Suppressor macrophage treated with lipopolysaccharide for 1 hour (primary cell): Measurements from ENCODE around the gene VIPR1.

Experiments used
- DNase-seq, 3 donors: peaks; one replicate each; pipeline ENCODE4 v3.0.0-alpha.2; 2020 to 2022

The VIPR1 gene

GRCh38 chr3:42513121-42513520 is 10.7 kb downstream of the VIPR1 start:
- DNase-seq, result no peak

DNA sequence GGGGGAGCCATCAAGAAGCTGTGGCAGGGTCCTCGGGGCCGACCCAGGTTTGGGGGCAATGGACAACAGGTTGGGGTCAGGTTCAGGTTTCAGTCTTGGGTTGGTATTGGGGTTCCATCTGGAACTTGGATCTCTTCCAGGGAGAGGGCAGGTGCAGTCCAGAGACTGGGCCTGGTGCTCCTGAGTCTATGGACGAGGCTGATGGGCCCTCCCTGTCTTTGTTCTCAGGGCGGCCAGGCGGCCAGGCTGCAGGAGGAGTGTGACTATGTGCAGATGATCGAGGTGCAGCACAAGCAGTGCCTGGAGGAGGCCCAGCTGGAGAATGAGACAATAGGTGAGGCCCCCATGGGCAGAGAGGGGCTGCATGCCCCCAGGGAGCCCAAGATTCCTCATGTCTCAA is 11.1 kb downstream of the VIPR1 start:
- DNase-seq, result no peak

DNA sequence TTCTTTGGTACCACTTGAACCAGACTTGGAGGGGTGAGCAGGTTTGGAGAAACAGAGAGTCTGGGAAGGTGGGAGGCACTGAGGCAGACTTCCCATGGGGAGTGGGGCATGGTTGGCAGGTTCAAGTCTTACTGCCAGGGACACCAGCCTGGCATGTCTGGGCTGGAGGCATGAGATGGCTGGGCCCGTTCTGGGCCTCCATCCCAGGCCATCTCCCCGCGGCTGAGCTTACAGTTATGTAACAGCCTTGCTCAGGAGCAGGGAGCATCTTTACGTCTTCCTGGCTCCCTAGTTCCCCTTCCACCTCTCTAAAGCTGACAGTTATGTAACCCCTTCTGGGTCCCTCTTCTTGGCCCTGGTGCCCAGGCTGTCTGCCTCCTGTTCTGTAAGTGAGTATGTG is 12.4 kb downstream of the VIPR1 start:
- no peak for DNase-seq

DNA sequence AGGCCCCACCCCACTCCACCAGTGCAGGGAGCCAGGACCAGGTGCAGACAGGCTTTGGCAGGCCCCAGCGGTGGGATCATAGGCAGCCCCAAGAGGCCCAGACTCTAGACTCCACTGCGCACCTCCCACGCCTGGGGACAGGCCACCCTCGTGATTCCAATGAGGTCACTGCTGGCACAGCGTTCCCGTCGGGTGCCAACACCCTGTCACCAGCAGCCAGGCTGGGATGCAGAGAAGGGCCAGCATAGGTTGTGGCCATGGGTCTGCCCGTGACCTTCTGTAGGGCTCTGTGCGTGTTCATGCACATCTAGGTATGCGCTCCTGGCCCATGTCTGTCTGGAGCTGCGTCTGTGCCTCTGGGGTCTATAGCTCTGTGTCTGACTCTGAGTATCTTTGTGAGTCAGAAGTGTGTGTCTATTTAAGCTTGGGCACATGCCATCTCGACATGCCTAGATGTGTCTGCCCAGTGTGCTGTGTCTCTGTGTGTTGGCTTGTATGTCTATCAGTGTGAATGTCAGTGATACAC is 13.0 kb downstream of the VIPR1 start:
- no peak for DNase-seq

- DNase-seq, result no peak
Measured at GRCh38 chr3:42515976-42516375, 13.5 kb downstream of the VIPR1 start.

DNA sequence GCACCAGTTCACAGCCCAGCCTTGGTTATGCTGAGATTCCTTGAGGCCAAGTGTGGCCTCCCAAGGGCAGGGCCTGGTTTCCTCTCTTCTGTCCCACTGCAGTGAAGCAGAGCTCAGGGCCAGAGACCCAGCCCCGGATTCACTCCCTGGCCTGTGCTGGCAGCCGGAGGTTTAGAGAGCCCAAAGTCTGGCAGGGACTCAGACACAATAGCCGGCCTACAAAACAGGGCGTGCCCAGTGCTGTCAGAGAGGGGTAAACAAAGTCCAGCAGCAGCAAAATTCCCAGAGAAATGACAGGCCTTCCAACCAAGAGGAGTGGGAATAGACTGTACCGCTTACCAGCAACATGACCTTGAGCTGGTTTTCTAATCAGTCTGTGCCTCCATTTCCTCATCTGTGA is 14.0 kb downstream of the VIPR1 start:
- no peak for DNase-seq

GRCh38 chr3:42517117-42517516 is 14.7 kb downstream of the VIPR1 start:
- DNase-seq, result no peak

- DNase-seq, result peak in 1 of 3 donors; percentile 54
Measured at GRCh38 chr3:42518800-42519567, 16.5 kb downstream of the VIPR1 start.

DNA sequence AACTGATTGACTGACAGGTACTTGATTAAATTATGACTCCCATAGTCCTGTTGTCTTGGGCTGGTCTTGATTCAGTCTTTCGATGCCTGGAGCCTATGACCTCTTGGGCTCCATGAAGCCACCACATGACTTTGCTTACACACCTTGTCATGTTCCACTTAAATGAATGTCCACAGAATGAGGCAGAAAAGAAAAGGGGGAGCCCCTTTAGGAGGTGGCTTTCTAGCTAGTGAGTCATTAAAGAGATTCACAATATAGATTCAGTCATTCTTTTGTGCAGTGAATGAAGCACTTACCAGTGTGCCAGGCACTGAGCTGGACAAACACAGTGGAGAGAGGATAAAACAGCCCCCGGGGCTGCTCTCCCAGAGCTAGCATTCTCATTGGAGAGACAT is 17.1 kb downstream of the VIPR1 start:
- no peak for DNase-seq

- no peak for DNase-seq
Measured at GRCh38 chr3:42520336-42520735, 17.9 kb downstream of the VIPR1 start.

GRCh38 chr3:42520906-42521305 is 18.5 kb downstream of the VIPR1 start:
- DNase-seq, result no peak

DNA sequence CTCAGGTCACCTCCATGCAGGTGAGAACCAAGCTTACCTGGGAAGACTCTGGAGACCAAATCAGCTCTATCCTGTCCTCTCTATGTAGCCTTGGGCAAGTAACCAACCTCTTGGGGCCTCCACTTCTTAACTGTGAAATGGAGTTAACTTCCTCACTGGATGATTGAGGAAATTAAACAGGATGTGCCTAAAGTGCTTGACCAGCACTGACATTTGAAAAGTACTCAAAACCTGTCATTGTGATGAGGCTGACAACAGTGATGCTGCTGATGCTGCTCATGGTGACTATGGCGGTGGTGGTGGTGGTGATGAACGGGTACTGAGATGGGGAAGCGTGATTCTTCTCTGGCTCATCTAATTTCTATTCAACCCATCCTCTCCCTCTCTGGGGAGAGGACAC is 22.3 kb downstream of the VIPR1 start:
- peak in 2 of 3 donors; percentile 20 to 37 for DNase-seq

DNA sequence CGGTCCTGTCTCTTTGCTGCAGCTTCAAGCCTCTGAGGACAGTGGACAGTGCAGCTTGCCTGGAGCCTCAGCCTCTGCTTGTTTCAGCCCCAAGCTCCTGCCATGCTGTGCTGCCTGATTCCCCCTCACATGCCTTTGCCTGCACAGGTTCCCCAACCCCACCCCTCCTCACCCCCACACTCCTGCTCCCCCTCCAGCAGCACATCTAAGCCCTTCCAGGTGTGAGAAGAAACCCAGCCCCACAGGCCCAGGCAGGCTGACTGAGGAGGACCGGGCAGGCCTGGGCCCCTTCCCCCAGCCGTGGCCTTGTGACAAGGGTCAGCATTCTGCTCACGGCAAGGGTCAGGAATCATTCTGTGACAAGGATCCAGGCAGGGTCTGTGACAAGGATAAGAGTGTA is 22.8 kb downstream of the VIPR1 start:
- DNase-seq, result no peak

DNA sequence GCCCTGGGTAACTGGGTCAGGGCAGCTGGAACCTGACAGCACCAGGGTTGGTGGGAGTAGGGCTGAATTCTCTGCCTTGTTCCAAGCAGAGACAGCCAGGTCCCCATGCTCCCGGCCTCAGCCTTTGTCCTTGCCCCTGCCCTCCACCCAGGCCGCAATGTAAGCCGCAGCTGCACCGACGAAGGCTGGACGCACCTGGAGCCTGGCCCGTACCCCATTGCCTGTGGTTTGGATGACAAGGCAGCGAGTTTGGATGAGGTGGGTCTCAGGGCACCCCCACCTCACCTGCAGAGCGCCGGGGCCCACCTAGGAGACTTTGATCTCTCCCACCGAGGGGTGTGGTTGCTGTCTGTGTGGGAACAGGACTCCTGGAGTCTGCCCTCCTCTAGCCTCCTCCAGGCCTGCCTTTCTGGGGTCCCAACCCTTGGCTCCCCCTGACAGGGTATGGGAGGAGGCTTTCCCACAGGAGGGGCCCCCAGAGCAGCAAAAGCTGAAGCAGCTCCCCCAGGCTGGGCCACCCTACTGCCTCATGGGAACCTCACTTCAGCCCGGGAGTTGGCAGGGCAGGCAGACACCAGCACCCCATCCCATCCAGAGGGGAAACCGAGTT is 23.4 kb downstream of the VIPR1 start:
- DNase-seq, result no peak

DNA sequence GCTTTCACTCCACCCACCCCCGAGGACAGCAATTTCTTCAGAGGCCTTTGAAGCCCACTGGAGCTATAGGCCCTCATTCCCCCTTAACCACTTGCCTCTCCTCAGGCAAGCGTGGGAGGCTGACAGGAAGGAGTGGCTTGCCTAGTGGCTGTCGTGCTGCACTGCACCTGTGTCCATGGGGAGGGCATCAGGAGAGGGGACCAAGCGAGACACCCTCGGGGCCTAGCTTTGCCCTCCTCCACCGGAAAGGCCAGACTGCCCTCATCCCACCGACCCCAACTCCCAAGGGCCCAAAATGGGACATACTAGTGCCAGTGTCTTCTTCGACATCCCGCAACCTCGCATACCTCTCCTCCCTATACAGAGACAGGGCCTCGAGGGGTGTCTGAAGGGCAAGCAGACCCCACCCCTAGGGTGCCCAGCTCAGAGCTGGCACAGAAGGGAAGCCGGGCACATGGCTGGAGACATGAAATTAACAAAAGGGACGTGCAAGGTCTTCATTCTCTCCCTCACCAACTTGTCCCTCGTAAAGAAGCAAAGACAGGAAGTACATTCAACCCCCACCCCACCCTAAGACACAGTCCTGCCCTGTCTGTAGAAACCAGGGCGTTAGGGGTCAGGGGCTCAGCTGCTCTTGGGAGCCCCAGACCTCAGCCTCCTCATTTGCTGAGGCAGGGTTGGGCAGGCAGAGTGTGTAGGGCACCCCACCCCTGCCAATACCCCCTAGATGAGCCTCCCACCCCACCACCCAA is 24.3 kb downstream of the VIPR1 start:
- DNase-seq, result peak; percentile 15 to 28 (median 21)

DNA sequence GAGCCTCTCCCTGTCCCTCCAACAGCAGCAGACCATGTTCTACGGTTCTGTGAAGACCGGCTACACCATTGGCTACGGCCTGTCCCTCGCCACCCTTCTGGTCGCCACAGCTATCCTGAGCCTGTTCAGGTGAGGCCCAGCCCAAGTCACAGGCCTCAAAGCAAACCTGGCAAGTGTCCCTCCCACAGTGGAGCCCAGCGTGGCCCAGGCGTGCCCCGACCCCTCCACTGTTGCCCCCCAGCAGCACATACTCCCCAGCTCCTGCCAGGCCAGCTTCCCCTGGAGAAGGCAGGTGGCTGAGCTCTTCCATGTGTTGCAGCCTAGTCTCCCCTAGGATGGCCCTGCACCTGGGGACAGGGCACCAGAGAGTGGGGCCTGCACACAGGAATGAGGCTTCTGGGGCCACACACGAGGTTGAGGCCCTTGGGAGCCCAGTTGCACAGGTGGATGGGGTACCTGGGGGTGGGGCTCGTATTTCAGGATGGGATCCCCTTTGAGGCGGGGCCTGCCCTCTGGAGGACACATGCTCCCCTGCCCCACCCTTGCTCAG is 25.0 kb downstream of the VIPR1 start:
- no peak for DNase-seq

- DNase-seq, result no peak
Measured at GRCh38 chr3:42529468-42529867, 27.0 kb downstream of the VIPR1 start.

- no peak for DNase-seq
Measured at GRCh38 chr3:42530073-42530472, 27.6 kb downstream of the VIPR1 start.

GRCh38 chr3:42531470-42531869 is 29.0 kb downstream of the VIPR1 start:
- no peak for DNase-seq

DNA sequence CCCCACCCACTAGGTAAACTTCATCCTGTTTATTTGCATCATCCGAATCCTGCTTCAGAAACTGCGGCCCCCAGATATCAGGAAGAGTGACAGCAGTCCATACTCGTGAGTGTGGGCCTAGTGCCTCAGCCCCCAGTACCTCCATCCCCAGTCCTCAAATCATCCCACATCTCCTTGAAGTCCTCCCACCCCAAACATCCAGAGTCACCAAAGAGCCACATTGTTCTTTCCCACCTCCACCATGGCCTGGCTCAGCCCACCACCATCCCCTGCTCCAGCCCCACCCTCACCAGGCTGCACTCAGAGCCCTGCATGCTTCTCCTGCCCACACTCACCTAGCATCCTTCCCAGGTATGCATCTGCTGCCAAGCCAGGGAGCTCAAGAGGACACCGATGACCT is 29.8 kb downstream of the VIPR1 start:
- no peak for DNase-seq

- no peak for DNase-seq
Measured at GRCh38 chr3:42533161-42533897, 30.9 kb downstream of the VIPR1 start.

GRCh38 chr3:42535981-42536784 is 33.7 kb downstream of the VIPR1 start:
- peak; percentile 62 to 74 (median 67) for DNase-seq
